Measurements from ENCODE around the gene KLHDC2. TPM values are rescaled to one million over a fixed set of nuclear protein-coding genes. Genes with fewer than 3 reads are reported as not detected.

KLHDC2 gene
- total and polyA plus RNA-seq, 2 experiments from 2014 or later = 82.8 to 84.9 TPM

DNA sequence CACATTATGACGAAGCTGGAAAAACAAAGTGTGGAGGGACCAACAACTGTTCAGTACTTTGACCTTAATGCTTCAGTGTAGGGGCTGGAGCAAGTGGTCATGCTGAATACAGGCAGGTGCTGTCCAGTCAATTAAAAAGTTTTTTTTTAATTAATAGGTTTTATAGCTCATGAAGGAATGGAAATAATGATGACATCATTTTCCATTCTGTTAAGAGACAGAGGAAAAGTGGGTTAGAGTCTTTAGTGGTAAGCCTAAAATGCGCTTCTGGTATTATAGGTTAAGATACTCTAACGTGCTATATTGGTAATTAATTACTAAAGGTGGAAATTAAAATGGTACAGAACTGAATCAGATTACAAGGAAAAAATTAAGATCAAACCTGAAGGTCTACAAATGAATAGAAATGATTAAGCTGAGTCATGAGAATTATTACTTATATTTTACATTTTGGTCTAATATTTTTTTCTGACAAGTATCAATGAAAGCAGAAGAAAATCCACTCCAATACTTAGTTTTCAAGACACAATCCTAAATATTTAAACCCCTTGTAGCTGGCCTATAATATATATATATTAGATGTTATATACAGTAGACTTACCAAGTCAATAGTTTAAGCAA, 15.6 kb downstream of the KLHDC2 start:
- H3K27me3 ChIP-seq (replicated peaks; ENCODE audit: insufficient read depth) = no peaks in the 10 kb centered on the region
- H4K20me1 ChIP-seq (ENCODE audit: insufficient read depth) = no peaks in the 10 kb centered on the region
- H3K4me3 ChIP-seq = no peak overlapping the region
- 0 out of 2 replicates have a peak, but pooled peaks cover 8% of the 10 kb centered on the region for H3K79me2 ChIP-seq (ENCODE audit: insufficient read depth)
- no peak overlapping the region for H3K9ac ChIP-seq
- H3K27ac ChIP-seq = no peak overlapping the region
- peaks cover 82% of the 10 kb centered on the region for H3K36me3 ChIP-seq (ENCODE audit: low read depth)
- H3K4me2 ChIP-seq (ENCODE audit: unreplicated experiment) = no peak overlapping the region
- H3K4me1 ChIP-seq (ENCODE audit: insufficient read depth) = no peaks in the 10 kb centered on the region
- in situ Hi-C loops (cut with MboI) = no loop called here
- no peaks in the 10 kb centered on the region for H3K9me3 ChIP-seq (ENCODE audit: low read depth)
- H3F3A ChIP-seq (ENCODE audit: insufficient read depth) = peaks cover 77% of the 10 kb centered on the region
- H2AFZ ChIP-seq = no peak overlapping the region
- no peak for DNase-seq
- no peak for TF ChIP-seq EZH2 (IDR thresholded peaks at IDR 0.05; ENCODE audit: insufficient read depth, poor library complexity, severe bottlenecking)
- no peak for TF ChIP-seq EZH2phosphoT487 (IDR thresholded peaks at IDR 0.05; ENCODE audit: insufficient read depth, low read depth)
- H3K9me2 ChIP-seq (ENCODE audit: insufficient read depth) = no peaks in the 10 kb centered on the region
- WGBS, 2 experiments (ENCODE audit: low coverage in 1 of 2, low lambda C conversion rate in 2 of 2, missing lambda C conversion rate in 2 of 2) = 70 to 73% methylated on average over 3 of the region's 3 CpGs

DNA sequence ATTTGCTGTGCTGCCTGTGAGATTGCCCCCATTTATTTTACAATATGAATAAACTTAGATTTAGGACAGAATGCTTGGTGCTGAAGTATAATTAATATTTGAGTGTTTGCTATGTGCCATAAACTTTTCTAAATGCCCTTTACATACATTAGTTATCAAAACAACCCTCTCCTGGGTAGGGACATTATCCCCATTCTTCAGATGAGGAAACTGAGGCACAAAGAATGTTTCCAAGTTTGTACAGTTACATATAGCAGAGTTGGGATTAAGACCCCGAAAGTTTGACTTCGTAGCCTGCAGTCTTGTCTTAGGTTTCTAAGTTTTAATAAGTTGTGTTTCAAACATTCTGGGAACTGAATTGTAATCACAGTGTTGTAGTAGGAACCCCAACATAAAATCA, 18.4 kb downstream of the KLHDC2 start:
- peaks cover 69% of the 10 kb centered on the region for H3F3A ChIP-seq (ENCODE audit: insufficient read depth)
- in situ Hi-C loops (cut with MboI) = no loop called here
- H3K9me3 ChIP-seq (ENCODE audit: low read depth) = no peaks in the 10 kb centered on the region
- no peak overlapping the region for H3K27ac ChIP-seq
- DNase-seq = no peak
- H3K9me2 ChIP-seq (ENCODE audit: insufficient read depth) = no peaks in the 10 kb centered on the region
- H3K4me1 ChIP-seq (ENCODE audit: insufficient read depth) = no peaks in the 10 kb centered on the region
- H2AFZ ChIP-seq = no peak overlapping the region
- H3K27me3 ChIP-seq (replicated peaks; ENCODE audit: insufficient read depth) = no peaks in the 10 kb centered on the region
- H3K36me3 ChIP-seq (ENCODE audit: low read depth) = peaks cover 82% of the 10 kb centered on the region
- 97 to 98% methylated on average over 2 of the region's 2 CpGs for WGBS, 2 experiments (ENCODE audit: low coverage in 1 of 2, low lambda C conversion rate in 2 of 2, missing lambda C conversion rate in 2 of 2)
- no peak overlapping the region for H3K4me2 ChIP-seq (ENCODE audit: unreplicated experiment)
- peaks cover 23% of the 10 kb centered on the region for H3K79me2 ChIP-seq (ENCODE audit: insufficient read depth)
- TF ChIP-seq EZH2 (IDR thresholded peaks at IDR 0.05; ENCODE audit: insufficient read depth, poor library complexity, severe bottlenecking) (no peak), EZH2phosphoT487 (IDR thresholded peaks at IDR 0.05; ENCODE audit: insufficient read depth, low read depth) (no peak)
- H3K4me3 ChIP-seq = no peak overlapping the region
- H4K20me1 ChIP-seq (ENCODE audit: insufficient read depth) = no peaks in the 10 kb centered on the region
- H3K9ac ChIP-seq = no peak overlapping the region

- peaks cover 73% of the 10 kb centered on the region for H3K36me3 ChIP-seq (ENCODE audit: low read depth)
- H3K4me3 ChIP-seq = no peak overlapping the region
- H3K4me1 ChIP-seq (ENCODE audit: insufficient read depth) = no peaks in the 10 kb centered on the region
- no peaks in the 10 kb centered on the region for H4K20me1 ChIP-seq (ENCODE audit: insufficient read depth)
- H2AFZ ChIP-seq = no peak overlapping the region
- no peaks in the 10 kb centered on the region for H3K27me3 ChIP-seq (replicated peaks; ENCODE audit: insufficient read depth)
- no peaks in the 10 kb centered on the region for H3K9me3 ChIP-seq (ENCODE audit: low read depth)
- in situ Hi-C loops (cut with MboI) = no loop called here
- DNase-seq = no peak
- 3 to 6% methylated on average over 1 of the region's 1 CpG for WGBS, 2 experiments (ENCODE audit: low coverage in 1 of 2, low lambda C conversion rate in 2 of 2, missing lambda C conversion rate in 2 of 2)
- TF ChIP-seq EZH2 (IDR thresholded peaks at IDR 0.05; ENCODE audit: insufficient read depth, poor library complexity, severe bottlenecking) (no peak), EZH2phosphoT487 (IDR thresholded peaks at IDR 0.05; ENCODE audit: insufficient read depth, low read depth) (no peak)
- peaks cover 50% of the 10 kb centered on the region for H3F3A ChIP-seq (ENCODE audit: insufficient read depth)
- H3K4me2 ChIP-seq (ENCODE audit: unreplicated experiment) = no peak overlapping the region
- H3K9me2 ChIP-seq (ENCODE audit: insufficient read depth) = no peaks in the 10 kb centered on the region
- no peak overlapping the region for H3K27ac ChIP-seq
- H3K79me2 ChIP-seq (ENCODE audit: insufficient read depth) = peaks cover 18% of the 10 kb centered on the region
- H3K9ac ChIP-seq = no peak overlapping the region
Measured at GRCh38 chr14:49792618-49793017, 24.7 kb downstream of the KLHDC2 start.

DNA sequence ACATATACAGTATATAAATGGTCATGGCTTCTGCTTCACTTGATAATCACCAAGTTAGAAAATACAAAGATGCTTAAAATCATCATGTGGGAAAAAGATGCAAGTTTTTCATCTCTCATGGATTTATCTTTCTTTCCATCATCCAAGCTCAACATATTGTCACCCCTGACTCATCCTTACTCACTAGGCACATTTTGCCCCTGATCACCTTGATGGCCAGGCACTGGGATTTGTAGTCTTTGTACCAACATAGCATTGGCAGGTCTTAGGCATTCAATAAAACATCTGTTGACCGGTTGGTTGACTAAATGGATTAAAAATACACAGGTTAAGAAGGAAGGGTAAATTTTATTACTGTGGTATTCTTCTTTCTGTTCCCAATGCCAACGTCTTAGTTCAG, 28.1 kb downstream of the KLHDC2 start:
- H4K20me1 ChIP-seq (ENCODE audit: insufficient read depth) = no peaks in the 10 kb centered on the region
- H3K4me1 ChIP-seq (ENCODE audit: insufficient read depth) = no peaks in the 10 kb centered on the region
- peak; percentile 21 for DNase-seq
- H3K9me3 ChIP-seq (ENCODE audit: low read depth) = no peaks in the 10 kb centered on the region
- WGBS, 2 experiments (ENCODE audit: low coverage in 1 of 2, low lambda C conversion rate in 2 of 2, missing lambda C conversion rate in 2 of 2) = 76 to 83% methylated on average over 2 of the region's 2 CpGs
- no peaks in the 10 kb centered on the region; the same call in 1 of the 2 replicates for H3K79me2 ChIP-seq (ENCODE audit: insufficient read depth)
- TF ChIP-seq EZH2 (IDR thresholded peaks at IDR 0.05; ENCODE audit: insufficient read depth, poor library complexity, severe bottlenecking) (no peak), EZH2phosphoT487 (IDR thresholded peaks at IDR 0.05; ENCODE audit: insufficient read depth, low read depth) (no peak)
- peaks cover 33% of the 10 kb centered on the region for H3F3A ChIP-seq (ENCODE audit: insufficient read depth)
- H3K9me2 ChIP-seq (ENCODE audit: insufficient read depth) = no peaks in the 10 kb centered on the region
- H3K4me3 ChIP-seq = no peak overlapping the region
- no peak overlapping the region for H3K4me2 ChIP-seq (ENCODE audit: unreplicated experiment)
- in situ Hi-C loops (cut with MboI) = no loop called here
- peaks cover 79% of the 10 kb centered on the region for H3K36me3 ChIP-seq (ENCODE audit: low read depth)
- no peak overlapping the region for H3K9ac ChIP-seq
- no peaks in the 10 kb centered on the region for H3K27me3 ChIP-seq (replicated peaks; ENCODE audit: insufficient read depth)
- no peak overlapping the region for H3K27ac ChIP-seq
- H2AFZ ChIP-seq = no peak overlapping the region

Data from GM23248 (cell line).